GM21390 (cell line): Measurements from ENCODE around the gene FHIT.

Experiments
- ATAC-seq: cut with Tn5 transposase; IDR thresholded peaks from one replicate; pipeline ENCODE4 v1.9.1; 2021; ENCODE audit not compliant: unreplicated experiment

The FHIT gene

GRCh38 chr3:59990915-59991314 is 1260.3 kb downstream of the FHIT start:
- ATAC-seq = no peak

DNA sequence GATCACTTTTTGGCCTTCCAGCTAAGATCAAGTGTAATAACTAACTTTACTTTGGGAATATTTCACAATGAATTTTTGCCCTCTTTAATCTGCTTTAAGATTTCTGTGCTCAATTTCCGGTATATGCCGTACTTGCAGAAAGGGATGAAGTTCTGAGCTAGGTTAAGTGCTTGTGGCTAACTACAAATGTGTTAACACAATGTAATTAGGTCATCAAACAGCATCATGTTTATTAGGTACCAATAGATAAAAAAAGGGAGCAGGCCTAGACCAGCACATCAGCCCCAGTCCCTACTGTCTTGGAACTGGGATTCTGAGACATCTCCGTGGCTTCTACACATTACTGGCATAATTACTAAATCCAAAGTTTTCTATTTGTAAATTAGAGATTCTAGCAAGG is 1268.7 kb downstream of the FHIT start:
- no peak for ATAC-seq

DNA sequence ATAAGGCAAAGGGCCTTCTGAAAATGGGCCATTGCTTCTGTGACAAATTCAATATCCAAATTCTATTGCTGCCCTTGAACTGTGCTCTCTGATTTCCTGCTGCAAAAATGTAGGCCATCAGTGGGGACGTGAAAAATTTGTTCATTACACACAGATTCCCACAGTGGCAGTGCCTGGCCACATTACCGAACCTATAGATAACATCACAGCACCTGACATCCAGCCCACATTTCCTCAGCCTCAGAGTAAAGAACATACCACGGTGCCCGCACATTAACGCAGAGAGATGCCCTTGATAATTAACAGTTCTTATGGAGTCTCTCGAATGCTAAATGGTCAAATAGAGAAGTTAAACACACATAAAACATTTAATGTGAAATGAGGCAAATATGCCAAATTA is 1269.9 kb downstream of the FHIT start:
- ATAC-seq = no peak

DNA sequence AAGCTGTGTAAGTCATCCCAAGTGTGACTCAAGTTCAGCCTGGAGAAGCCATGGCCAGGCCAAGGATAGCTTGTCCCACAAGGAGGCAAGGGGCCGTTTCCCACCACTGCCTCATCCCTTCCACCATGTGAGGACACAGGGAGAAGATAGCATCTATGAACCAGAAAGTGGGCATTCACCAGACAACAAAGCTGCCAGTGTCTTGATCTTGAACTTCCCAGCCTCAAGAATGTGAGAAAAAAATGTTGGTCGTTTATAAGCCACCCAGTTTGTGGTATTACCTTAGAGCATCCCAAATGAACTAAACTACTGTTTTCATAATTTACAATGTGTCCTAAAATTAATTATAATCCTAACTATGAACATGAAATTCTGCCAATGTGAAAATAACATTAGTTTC is 1270.7 kb downstream of the FHIT start:
- ATAC-seq = no peak

DNA sequence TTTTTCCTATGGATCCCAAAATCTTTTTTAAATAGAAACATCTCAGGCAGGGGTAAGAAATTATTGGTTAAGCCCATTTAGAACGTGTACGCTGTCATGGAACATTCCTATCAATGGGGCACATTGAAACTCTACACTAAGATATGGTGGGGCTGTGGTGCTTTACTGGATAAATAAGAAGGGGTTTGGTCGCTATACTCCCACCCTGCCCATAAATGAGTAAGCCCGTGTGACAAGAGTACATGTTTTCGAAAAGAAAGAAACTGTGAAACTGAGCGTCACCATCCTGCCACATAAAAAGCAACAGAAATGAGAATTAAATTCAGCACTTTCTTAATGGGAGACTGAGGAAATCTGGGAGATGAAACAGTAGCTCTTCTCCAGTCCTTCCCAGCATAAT is 1271.7 kb downstream of the FHIT start:
- ATAC-seq = no peak

GRCh38 chr3:59978979-59979378 is 1272.3 kb downstream of the FHIT start:
- ATAC-seq = peak; percentile 67

DNA sequence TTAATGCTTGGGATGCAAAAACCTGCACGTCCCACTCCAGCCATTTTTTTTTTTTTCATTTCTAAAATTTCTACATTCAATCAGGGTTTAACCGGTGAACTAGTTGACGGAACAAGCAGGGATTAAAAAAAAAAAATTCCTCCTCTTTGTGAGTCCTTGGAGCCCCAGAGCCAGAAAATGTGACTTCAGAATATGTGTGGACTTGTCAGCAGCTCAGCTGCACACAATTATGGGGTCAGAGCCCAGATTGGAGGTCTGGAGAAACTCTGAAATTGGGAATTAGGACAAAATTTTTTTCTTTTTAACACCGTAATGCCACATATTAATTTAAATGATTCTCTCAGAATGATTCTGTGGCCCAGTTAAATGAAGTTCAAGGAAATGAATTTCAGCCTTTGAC is 1280.5 kb downstream of the FHIT start:
- ATAC-seq = no peak

DNA sequence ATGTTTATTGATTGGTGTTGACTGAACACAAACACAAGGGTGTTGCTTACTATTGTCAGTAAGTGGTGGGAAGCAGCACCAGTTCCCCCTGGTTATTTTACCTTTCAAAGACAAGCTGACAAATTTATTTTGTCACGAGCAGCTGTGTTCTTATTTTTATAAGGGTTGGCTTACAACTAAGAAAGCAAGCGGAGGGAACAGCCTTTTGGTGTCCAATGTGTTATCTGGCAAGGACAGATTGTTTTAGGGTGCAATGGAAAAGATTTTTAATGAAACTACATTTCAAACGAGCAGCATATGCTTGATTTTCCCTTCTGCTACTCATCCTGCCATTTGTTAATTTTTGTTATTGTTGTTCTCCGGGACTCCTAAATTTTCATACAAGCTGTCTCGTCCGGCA is 1280.9 kb downstream of the FHIT start:
- no peak for ATAC-seq

- ATAC-seq = no peak
These were observed 1282.7 kb downstream of the FHIT start for GRCh38 chr3:59968513-59969045.

DNA sequence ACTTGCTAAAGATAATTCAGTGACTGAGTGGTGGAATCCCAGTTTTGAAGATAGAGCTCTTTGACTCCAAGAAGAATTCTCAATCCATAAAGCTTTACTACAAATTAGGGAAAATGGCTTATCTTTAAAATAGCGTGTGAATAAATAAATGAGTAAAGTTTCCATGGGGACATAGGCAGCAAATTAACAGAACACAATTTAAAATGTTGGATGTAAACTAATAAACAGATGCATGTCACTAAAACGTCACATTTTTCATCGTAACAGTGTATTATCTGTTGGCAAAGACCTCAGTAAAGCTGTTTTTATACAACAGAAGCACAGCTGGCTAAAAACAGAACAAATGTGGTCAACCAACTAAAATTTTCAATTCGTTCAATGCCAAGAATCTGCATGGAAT is 1287.6 kb downstream of the FHIT start:
- ATAC-seq = no peak

- no peak for ATAC-seq
These were observed 1294.1 kb downstream of the FHIT start for GRCh38 chr3:59957150-59957549.

- ATAC-seq = no peak
These were observed 1298.1 kb downstream of the FHIT start for GRCh38 chr3:59953104-59953503.

DNA sequence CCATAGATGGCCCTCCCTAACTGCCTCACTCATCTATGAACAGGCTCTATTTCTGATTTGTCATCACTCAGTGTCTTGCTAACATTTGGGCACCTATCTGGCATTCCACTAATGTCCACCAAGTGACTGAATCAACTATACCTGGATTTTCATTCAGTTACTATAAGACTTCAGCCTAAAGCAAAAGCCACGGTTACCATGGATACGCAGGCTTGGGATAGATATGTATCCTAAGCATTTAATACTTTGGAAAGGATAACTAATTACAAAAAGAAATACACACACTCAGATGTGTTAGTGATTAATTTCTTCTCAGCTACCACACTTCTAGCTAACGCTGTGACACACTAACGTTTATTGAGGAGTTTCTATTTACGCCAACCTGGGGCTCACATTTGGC is 1301.9 kb downstream of the FHIT start:
- ATAC-seq = no peak

- no peak for ATAC-seq
These were observed 1304.9 kb downstream of the FHIT start for GRCh38 chr3:59946401-59946800.

DNA sequence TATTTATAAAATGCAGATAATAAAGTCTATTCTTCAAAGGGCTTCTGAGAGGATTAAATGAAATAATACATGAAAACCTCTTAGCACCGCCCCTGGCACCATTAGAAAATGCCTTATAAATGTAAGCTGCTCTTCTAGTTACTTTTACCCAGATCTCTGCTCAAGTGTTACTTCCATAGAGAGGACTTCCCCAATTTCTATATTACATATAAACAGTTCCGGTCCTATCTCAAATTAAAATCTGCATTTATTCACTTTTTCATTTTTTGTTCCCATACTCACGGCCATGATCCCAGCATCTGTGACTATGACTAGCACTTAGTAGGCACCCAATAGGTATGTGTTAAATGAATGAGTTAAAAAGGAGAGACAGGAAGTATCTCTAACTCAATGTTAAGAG is 1310.5 kb downstream of the FHIT start:
- ATAC-seq = no peak

DNA sequence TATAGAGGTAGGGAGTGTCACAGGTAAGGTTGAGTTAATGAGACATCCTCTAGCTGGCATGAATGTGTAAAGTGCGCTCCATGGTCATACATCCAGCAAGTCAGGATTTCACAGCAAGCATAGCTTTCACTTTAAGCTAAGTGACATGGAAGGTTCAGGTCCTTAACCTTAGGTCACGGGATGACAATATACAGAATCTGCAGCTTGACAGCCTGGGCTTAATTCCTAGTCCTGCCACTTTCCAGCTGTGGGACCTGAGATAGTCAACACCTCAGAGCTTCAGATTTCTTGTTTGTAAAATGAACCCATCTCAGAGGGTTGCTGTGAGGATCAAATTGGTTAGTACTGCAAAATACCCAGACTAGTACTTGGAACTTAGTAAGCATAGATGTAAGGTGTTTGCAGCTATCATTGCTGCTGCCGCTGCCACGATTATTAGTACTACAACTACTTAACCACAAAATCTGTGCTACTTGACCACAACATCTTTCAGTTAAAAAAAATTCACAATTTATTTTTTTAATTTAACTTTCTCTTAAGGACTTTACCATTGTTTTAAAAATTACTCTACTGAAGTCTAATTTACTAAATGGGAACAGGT is 1311.3 kb downstream of the FHIT start:
- ATAC-seq = no peak

DNA sequence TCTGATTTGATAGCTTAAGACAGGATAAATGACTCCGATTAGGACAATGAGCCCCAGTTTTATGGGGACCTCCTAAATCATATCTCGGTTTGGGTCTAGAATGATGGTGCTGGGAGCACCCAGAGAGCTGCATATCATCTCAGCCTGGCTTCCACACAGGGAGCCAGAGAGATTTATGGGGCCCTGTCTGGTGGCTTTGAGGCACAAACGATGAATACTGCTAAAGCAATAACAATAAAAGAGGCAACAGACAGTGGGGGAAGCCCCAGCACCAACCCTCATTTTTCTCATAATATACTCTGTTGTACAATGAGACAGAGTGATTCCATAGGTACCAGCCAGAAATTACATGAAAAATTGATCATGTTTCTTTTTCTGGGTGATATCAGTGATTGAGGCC is 1312.4 kb downstream of the FHIT start:
- ATAC-seq = no peak

- ATAC-seq = no peak
These were observed 1314.1 kb downstream of the FHIT start for GRCh38 chr3:59937201-59937600.

GRCh38 chr3:59936472-59936871 is 1314.8 kb downstream of the FHIT start:
- no peak for ATAC-seq

DNA sequence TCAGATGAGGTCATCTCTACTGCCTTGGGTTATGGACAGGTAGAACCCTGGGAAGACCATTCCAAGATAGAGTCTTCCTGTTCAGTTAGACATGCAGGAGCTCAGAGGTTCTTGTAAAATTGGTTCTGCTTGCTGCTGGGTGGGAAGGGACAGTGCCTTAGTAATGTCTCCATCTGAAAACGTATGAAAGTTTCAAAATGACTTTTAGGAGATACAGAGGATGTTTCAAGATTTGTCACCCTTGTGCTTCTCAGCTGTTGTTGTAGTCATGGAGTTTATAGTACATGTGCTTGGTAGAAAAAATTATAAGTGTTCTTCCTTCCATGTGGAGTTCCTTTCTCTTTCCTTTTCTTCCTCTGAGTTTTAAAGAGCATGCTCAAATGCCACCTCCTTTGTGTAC is 1316.2 kb downstream of the FHIT start:
- peak; percentile 99 for ATAC-seq

GRCh38 chr3:59934560-59934959 is 1316.7 kb downstream of the FHIT start:
- peak; percentile 9 for ATAC-seq

- ATAC-seq = no peak
These were observed 1321.1 kb downstream of the FHIT start for GRCh38 chr3:59930170-59930569.

DNA sequence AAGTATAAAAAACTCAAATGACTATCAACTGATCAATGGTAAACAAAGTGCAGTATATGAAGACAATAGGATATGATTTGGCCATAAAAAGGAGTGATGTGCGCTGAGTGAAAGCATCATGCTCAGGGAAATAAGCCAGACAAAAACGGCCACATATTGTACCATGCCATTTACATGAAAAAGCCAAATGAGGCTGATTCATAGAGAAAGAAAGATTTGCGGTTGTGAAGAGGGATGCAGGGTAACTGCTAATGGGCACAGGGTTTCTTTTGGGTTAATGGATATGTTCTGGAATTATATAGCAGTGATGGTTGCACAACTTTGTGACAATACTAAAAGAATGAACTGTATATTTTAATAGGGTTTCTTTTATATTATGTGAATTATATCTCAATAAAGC is 1324.2 kb downstream of the FHIT start:
- ATAC-seq = no peak
